ENCODE data around the gene SCFD2.

The SCFD2 gene

GRCh38 chr4:52990706-52991105 is 375.2 kb downstream of the SCFD2 start:
- Histone ChIP-seq H3K27me3 (ENCODE audit: insufficient read depth, low read length) (no peaks in the 10 kb centered on the region), H3K9ac (ENCODE audit: low read length) (no peak overlapping the region), H3K4me3 (ENCODE audit: low read depth, low read length, poor library complexity, severe bottlenecking) (no peak overlapping the region), H3K4me1 (ENCODE audit: insufficient read depth, low read length, severe bottlenecking) (no peaks in the 10 kb centered on the region), H4K20me1 (ENCODE audit: insufficient read depth, low read length) (no peaks in the 10 kb centered on the region), H3K9me2 (ENCODE audit: low read depth, low read length) (no peaks in the 10 kb centered on the region), H3F3A (ENCODE audit: insufficient read depth, low read length) (no peaks in the 10 kb centered on the region), H3K79me2 (ENCODE audit: insufficient read depth, low read length) (no peaks in the 10 kb centered on the region), H3K36me3 (ENCODE audit: insufficient read depth, low read length) (no peaks in the 10 kb centered on the region), H3K9me3 (ENCODE audit: low read length) (no peaks in the 10 kb centered on the region), H2AFZ (ENCODE audit: low read length) (no peak overlapping the region), H3K27ac (ENCODE audit: low read depth, low read length, poor library complexity, severe bottlenecking) (no peak overlapping the region), H3K4me2 (ENCODE audit: low read length) (no peak overlapping the region)
- no peak for TF ChIP-seq EZH2 (IDR thresholded peaks at IDR 0.05; ENCODE audit: borderline replicate concordance, low read length)
- TF ChIP-seq, protein P1, sequence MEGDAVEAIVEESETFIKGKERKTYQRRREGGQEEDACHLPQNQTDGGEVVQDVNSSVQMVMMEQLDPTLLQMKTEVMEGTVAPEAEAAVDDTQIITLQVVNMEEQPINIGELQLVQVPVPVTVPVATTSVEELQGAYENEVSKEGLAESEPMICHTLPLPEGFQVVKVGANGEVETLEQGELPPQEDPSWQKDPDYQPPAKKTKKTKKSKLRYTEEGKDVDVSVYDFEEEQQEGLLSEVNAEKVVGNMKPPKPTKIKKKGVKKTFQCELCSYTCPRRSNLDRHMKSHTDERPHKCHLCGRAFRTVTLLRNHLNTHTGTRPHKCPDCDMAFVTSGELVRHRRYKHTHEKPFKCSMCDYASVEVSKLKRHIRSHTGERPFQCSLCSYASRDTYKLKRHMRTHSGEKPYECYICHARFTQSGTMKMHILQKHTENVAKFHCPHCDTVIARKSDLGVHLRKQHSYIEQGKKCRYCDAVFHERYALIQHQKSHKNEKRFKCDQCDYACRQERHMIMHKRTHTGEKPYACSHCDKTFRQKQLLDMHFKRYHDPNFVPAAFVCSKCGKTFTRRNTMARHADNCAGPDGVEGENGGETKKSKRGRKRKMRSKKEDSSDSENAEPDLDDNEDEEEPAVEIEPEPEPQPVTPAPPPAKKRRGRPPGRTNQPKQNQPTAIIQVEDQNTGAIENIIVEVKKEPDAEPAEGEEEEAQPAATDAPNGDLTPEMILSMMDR (IDR thresholded peaks at IDR 0.05; ENCODE audit: low read length), result no peak

- Histone ChIP-seq H3F3A (ENCODE audit: insufficient read depth, low read length) (no peaks in the 10 kb centered on the region), H3K4me2 (ENCODE audit: low read length) (no peak overlapping the region), H3K9ac (ENCODE audit: low read length) (no peak overlapping the region), H3K4me3 (ENCODE audit: low read depth, low read length, poor library complexity, severe bottlenecking) (no peak overlapping the region), H3K27ac (ENCODE audit: low read depth, low read length, poor library complexity, severe bottlenecking) (no peak overlapping the region), H3K27me3 (ENCODE audit: insufficient read depth, low read length) (no peaks in the 10 kb centered on the region), H4K20me1 (ENCODE audit: insufficient read depth, low read length) (no peaks in the 10 kb centered on the region), H2AFZ (ENCODE audit: low read length) (no peak overlapping the region), H3K9me2 (ENCODE audit: low read depth, low read length) (no peaks in the 10 kb centered on the region), H3K79me2 (ENCODE audit: insufficient read depth, low read length) (no peaks in the 10 kb centered on the region), H3K36me3 (ENCODE audit: insufficient read depth, low read length) (no peaks in the 10 kb centered on the region), H3K4me1 (ENCODE audit: insufficient read depth, low read length, severe bottlenecking) (no peaks in the 10 kb centered on the region), H3K9me3 (ENCODE audit: low read length) (no peaks in the 10 kb centered on the region)
- TF ChIP-seq EZH2 (IDR thresholded peaks at IDR 0.05; ENCODE audit: borderline replicate concordance, low read length), result no peak
- TF ChIP-seq, protein P1 (IDR thresholded peaks at IDR 0.05; ENCODE audit: low read length), result no peak
These were observed 376.0 kb downstream of the SCFD2 start for GRCh38 chr4:52989865-52990264.

DNA sequence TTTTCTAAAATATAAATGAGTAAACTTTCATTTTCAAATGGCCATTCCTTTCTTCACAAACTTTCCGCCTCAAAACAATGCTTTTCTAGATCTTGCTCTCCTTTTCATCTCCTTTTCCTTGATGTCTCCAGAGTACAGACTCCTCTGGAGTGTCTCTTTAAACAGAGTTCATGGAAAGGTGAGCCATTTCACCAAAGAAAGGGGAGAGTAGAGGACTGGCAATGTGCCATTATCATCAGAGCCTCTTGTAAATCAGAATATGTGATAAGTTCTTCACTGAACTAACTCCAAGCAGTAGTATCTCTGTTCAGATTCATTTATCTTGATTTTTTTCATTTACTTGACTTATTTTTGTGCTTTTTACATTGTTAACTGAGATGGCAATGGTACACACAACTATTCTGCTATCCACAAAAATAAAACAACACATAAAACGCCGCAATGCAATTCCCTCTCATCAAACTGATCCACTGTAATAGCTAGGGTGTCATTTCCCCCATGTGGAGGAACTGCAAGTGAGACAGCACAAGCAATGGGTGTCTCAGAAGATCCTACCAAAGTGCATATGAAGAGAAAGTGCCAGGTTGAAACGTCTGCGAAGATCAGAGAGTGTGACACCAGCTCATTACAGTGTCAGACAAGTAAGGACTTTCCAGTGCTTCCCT is 378.3 kb downstream of the SCFD2 start:
- Histone ChIP-seq H3K9me2 (ENCODE audit: low read depth, low read length) (no peaks in the 10 kb centered on the region), H3K4me1 (ENCODE audit: insufficient read depth, low read length, severe bottlenecking) (no peaks in the 10 kb centered on the region), H2AFZ (ENCODE audit: low read length) (no peak overlapping the region), H3K27me3 (ENCODE audit: insufficient read depth, low read length) (no peaks in the 10 kb centered on the region), H3K9me3 (ENCODE audit: low read length) (no peaks in the 10 kb centered on the region), H3K9ac (ENCODE audit: low read length) (no peak overlapping the region), H3K79me2 (ENCODE audit: insufficient read depth, low read length) (no peaks in the 10 kb centered on the region), H3K4me3 (ENCODE audit: low read depth, low read length, poor library complexity, severe bottlenecking) (no peak overlapping the region), H3K36me3 (ENCODE audit: insufficient read depth, low read length) (no peaks in the 10 kb centered on the region), H4K20me1 (ENCODE audit: insufficient read depth, low read length) (no peaks in the 10 kb centered on the region), H3F3A (ENCODE audit: insufficient read depth, low read length) (no peaks in the 10 kb centered on the region), H3K27ac (ENCODE audit: low read depth, low read length, poor library complexity, severe bottlenecking) (no peak overlapping the region), H3K4me2 (ENCODE audit: low read length) (no peak overlapping the region)
- TF ChIP-seq EZH2 (IDR thresholded peaks at IDR 0.05; ENCODE audit: borderline replicate concordance, low read length), result no peak
- TF ChIP-seq, protein P1 (IDR thresholded peaks at IDR 0.05; ENCODE audit: low read length), result no peak
